H1 (cell line): ENCODE measurements around the gene ITGB4.

ENCODE experiments used
- CBX5 ChIP-seq: fragments of 300-800, 300-1000 bp; sonication (generic); IDR thresholded peaks from 2 replicates; pipeline ENCODE4 v1.7.1; 2016; ENCODE audit warnings: antibody characterized with exemption, low read length, low read depth
- POLR2A ChIP-seq, 2 experiments: IDR thresholded peaks; 1 replicate in 1 of 2; 2 replicates in 1 of 2; pipeline ENCODE4 v1.6.1; 2011; ENCODE audit warnings: low read depth in 2 of 2, low read length in 2 of 2, mild to moderate bottlenecking in 2 of 2; ENCODE audit errors: control extremely low read depth in 1 of 2
- RAD21 ChIP-seq, 2 experiments: IDR thresholded peaks in 1 of 2; conservative IDR thresholded peaks in 1 of 2; 2 replicates each; pipeline ENCODE4 v1.6.1; 2011; ENCODE audit warnings: low read depth in 2 of 2, low read length in 2 of 2, improper control_type of control experiment in 1 of 2, inconsistent platforms in 1 of 2, mild to moderate bottlenecking in 1 of 2, moderate library complexity in 1 of 2
- TF ChIP-seq, protein P1 (sequence below), 3 experiments: IDR thresholded peaks; 1 replicate in 2 of 3; 2 replicates in 1 of 3; pipeline versions ENCODE4 v1.5.1 to v1.6.1; 2011; ENCODE audit warnings: low read length in 3 of 3, mild to moderate bottlenecking in 3 of 3, inconsistent platforms in 2 of 3, low read depth in 1 of 3, moderate library complexity in 1 of 3; ENCODE audit not compliant: insufficient read depth in 1 of 3; ENCODE audit errors: control extremely low read depth in 1 of 3
- TF ChIP-seq, protein P2 (sequence below): IDR thresholded peaks from 2 replicates; pipeline ENCODE4 v1.6.1; 2012; ENCODE audit warnings: inconsistent platforms

DNA sequence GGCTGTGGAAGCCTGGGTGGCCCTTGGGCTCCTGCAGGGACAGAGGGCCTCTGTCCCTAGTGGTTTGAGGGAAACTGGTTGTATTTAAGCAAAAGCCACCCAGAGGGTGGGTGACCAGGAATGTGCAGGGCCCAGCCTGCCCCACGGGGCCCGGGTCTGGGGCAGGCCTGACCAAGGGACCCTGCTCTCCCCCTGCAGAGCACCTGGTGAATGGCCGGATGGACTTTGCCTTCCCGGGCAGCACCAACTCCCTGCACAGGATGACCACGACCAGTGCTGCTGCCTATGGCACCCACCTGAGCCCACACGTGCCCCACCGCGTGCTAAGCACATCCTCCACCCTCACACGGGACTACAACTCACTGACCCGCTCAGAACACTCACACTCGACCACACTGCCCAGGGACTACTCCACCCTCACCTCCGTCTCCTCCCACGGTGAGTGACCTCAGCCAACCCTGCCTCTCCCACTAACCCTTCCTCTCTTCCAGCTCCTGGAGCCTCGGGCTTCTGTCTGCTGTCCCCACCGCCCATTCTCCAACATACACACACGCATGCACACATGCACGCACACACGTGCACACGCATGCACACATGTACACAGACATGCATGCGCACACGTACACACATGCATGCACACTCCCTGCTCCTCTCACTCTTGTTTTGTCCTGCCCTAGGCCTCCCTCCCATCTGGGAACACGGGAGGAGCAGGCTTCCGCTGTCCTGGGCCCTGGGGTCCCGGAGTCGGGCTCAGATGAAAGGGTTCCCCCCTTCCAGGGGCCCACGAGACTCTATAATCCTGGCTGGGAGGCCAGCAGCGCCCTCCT, 33.3 kb downstream of the ITGB4 start:
- TF ChIP-seq, protein P1, sequence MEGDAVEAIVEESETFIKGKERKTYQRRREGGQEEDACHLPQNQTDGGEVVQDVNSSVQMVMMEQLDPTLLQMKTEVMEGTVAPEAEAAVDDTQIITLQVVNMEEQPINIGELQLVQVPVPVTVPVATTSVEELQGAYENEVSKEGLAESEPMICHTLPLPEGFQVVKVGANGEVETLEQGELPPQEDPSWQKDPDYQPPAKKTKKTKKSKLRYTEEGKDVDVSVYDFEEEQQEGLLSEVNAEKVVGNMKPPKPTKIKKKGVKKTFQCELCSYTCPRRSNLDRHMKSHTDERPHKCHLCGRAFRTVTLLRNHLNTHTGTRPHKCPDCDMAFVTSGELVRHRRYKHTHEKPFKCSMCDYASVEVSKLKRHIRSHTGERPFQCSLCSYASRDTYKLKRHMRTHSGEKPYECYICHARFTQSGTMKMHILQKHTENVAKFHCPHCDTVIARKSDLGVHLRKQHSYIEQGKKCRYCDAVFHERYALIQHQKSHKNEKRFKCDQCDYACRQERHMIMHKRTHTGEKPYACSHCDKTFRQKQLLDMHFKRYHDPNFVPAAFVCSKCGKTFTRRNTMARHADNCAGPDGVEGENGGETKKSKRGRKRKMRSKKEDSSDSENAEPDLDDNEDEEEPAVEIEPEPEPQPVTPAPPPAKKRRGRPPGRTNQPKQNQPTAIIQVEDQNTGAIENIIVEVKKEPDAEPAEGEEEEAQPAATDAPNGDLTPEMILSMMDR (IDR thresholded peaks at IDR 0.05; ENCODE audit: control extremely low read depth in 1 of 3, insufficient read depth in 1 of 3, low read depth in 1 of 3, low read length in 3 of 3), result no peak
- TF ChIP-seq CBX5 (no peak), POLR2A (IDR thresholded peaks at IDR 0.05; ENCODE audit: control extremely low read depth in 1 of 2, low read depth in 2 of 2, low read length in 2 of 2) (no peak), RAD21 (IDR thresholded peaks at IDR 0.05 in 1 of 2, conservative IDR thresholded peaks at IDR 0.05 in 1 of 2; ENCODE audit: low read depth in 2 of 2, low read length in 2 of 2) (no peak)
- TF ChIP-seq, protein P2, sequence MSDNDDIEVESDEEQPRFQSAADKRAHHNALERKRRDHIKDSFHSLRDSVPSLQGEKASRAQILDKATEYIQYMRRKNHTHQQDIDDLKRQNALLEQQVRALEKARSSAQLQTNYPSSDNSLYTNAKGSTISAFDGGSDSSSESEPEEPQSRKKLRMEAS, result no peak
